Measurements from ENCODE around the gene RSPO1.
"Not testable (repeated sequence)": the region's sequence is repeated elsewhere in the genome, so short reads cannot be mapped to it uniquely, and the experiment has no call there.

RSPO1 gene

DNA sequence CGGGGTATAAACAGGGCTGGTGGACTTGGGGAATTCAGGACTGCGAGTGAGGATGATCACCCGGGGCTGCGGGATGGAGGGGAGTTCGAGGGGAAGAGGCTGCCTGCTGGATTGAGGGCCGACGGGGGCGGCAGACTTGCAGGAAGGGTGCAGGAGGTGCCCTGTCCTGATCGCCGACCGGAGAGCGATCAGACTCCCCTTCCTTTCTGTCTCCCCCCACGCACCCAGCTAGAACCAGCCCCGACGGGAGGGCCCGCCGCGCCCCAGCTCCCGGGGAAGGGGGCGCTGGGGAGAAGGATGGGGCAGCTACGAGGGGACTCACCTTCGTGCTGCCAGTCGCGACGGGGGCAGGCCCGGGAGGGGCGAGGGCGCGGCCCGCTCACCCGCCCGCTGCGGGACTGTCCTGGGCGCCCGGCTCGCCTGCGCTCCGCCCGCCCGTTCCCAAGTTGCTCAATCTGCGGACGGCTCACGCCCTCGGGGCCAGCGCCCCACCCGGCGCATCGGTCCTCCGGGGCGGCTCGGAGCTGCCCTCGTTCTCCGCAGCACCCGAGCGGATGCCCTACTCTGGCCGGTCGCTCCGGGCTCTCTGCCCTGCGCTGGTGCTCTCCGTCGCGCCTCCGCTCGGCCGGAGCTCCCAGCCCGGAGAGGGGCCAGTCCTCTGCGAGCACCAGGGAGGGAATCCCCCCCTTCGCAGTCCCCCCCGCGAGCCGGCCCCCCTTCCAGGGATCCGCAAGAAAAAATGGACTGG, at the start of gene RSPO1:
Gene RSPO1, minus strand, starts transcription at position 649 of the 748 bp plus-strand sequence. CDS start 5,231 bp downstream, outside the sequence.
- DNase-seq (ENCODE audit: low read depth in 2 of 2): no peak

DNA sequence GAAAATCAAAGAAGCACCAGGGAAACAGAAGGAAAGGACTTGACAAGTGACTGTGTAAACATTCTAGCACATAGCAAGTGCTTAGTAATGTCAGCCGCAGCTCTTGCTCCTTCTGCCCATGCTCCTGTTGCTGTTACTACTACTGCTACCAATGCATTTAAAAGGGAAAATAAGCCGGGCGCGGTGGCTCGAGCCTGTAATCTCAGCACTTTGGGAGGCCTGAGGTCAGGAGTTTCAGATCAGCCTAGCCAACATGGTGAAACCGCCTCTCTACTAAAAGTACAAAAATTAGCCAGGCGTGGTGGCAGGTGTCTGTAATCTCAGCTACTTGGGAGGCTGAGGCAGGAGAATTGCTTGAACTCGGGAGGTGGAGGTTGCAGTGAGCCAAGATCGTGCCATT, 49.5 kb upstream of the RSPO1 start:
- not testable (repeated sequence) for DNase-seq (ENCODE audit: low read depth in 2 of 2)

DNA sequence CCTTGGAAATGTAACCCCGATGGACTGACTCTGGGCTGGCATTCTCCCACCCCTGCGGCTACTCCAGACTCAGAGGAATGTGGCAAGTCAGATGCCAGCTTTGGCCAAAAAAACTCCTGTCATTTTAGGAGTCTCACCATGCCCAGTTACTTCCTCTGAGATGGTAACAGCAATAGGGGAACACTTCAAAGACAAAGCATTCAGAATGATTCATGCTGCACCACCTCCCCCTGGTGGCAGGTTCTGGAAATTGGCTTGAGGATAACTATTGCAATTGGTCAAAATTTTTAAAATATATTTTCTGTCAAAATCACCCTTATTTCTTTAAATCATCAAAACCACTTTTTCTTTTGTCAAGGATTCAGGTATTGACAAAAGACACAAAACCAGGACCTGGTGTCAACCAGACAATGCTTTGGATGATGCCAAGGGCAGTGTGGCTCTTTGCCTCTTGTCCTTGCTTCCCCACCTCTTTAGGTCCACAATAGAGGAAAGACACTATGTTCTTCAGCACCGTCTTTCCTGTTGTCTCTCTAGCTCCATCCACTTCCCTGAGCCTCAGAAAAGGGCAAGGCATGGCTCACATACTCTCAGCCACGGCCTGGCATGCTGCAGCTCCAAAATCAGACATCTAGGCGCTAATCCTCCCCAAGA, 47.8 kb upstream of the RSPO1 start:
- peak; percentile 48 to 70 for DNase-seq (ENCODE audit: low read depth in 2 of 2)

GRCh38 chr1:37680933-37681332, 46.2 kb upstream of the RSPO1 start:
- DNase-seq (ENCODE audit: low read depth in 2 of 2): no peak

DNA sequence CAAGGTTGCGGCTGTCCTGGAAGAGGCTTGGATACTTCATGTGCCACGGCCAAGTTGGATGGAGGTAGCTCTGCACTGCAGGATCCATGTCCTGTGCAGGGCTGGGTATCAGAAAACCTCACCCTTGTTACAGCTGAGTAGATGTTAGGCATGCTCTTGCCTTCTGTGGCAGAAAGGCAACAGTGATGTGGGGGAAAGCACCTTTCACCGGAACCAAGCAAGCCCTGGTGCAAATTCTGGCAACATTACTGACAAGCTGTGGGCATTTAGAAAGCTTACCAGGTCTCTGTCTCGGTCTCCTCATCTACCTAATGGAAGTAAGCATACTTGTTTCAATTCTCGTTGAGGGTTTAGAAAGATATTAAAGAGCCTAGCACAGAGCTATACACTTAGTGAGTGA, 43.1 kb upstream of the RSPO1 start:
- no peak for DNase-seq (ENCODE audit: low read depth in 2 of 2)

GRCh38 chr1:37677143-37677439, 42.4 kb upstream of the RSPO1 start:
- DNase-seq (ENCODE audit: low read depth in 2 of 2): no peak

DNA sequence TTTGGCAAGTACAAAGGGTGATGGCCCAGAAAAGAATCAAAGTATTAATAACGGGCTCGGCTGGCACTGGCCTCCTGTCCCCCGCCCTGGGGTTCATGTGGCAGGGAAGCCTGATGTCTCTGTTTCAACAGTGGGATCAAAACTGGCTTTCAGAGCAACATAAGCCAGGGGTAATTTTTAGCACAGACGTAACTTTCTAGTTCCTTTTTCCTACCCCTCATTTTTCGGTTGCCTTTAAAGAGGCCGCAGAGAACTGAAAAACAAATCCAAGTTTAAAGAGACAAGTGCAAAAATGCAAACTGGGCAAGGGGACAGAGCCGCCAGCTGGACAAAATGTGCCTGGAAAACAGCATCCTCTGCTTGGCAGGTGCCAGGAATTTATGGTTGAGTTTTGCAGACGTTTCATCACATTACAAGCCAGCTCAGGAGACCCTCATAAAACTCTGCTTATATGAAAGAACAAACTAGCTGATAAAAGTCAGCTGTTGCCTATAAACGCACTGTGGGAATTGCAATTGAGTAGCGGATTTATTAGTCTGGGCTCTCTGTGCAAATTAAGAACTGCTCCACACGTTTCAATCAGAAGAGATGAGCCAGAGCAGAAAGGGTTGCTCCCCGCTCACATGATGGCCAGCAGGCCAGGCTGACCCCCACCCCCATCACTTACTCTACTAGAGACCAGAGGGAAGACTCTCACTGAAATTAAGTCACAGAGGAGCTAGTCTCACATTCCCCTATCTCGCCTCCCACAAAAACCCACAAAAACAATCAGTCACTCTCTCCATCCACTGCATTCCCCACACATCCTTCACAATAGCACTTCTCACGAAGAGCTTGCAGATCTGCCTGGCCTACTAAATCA, 41.8 kb upstream of the RSPO1 start:
- no peak for DNase-seq (ENCODE audit: low read depth in 2 of 2)

DNA sequence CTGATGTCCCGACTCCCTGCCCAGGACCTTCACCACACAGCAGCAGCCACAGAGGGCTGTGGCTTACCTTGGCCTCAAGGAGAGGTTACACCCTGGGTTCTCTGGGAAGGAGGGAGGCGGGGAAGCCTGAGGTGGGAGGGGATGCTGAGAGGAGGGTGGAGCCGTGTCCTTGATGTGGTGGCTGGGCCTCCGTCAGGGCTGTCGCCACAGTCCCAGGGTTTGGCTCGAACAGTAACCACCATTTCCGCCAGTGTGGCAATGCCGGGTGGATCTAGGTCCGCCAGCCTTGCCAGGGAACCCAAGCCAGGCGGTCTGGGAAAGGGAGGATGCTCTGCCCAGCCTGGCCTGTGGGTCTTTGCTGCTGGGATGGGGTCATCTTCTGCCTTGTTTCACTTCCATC, 39.2 kb upstream of the RSPO1 start:
- peak; percentile 31 to 47 for DNase-seq (ENCODE audit: low read depth in 2 of 2)

- DNase-seq (ENCODE audit: low read depth in 2 of 2): no peak
These were observed 37.6 kb upstream of the RSPO1 start for GRCh38 chr1:37672136-37672870.

DNA sequence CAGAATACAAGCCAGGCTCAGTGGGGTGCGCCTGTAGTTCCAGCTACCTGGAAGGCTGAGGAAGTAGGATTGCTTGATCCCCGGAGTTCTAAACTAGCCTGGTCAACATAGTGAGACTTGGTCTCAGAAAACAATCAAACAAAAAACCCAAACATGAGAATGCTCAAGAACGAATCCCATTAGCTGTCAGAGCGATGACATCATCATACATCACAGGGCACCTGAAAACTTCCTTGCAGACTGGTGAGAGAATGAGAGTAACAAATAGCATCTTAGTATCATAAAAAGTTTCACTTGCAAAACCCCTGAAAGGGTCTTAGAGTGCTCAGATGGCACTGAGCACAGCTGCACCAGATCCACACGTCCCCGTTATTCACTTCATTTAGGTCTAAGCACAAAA, 36.6 kb upstream of the RSPO1 start:
- no peak for DNase-seq (ENCODE audit: low read depth in 2 of 2)

- no peak for DNase-seq (ENCODE audit: low read depth in 2 of 2)
These were observed 35.4 kb upstream of the RSPO1 start for GRCh38 chr1:37670133-37670532.

GRCh38 chr1:37667023-37667671, 32.5 kb upstream of the RSPO1 start:
- no peak for DNase-seq (ENCODE audit: low read depth in 2 of 2)

- DNase-seq (ENCODE audit: low read depth in 2 of 2): no peak
These were observed 31.7 kb upstream of the RSPO1 start for GRCh38 chr1:37666241-37666867.

- no peak for DNase-seq (ENCODE audit: low read depth in 2 of 2)
These were observed 28.8 kb upstream of the RSPO1 start for GRCh38 chr1:37663426-37664000.

DNA sequence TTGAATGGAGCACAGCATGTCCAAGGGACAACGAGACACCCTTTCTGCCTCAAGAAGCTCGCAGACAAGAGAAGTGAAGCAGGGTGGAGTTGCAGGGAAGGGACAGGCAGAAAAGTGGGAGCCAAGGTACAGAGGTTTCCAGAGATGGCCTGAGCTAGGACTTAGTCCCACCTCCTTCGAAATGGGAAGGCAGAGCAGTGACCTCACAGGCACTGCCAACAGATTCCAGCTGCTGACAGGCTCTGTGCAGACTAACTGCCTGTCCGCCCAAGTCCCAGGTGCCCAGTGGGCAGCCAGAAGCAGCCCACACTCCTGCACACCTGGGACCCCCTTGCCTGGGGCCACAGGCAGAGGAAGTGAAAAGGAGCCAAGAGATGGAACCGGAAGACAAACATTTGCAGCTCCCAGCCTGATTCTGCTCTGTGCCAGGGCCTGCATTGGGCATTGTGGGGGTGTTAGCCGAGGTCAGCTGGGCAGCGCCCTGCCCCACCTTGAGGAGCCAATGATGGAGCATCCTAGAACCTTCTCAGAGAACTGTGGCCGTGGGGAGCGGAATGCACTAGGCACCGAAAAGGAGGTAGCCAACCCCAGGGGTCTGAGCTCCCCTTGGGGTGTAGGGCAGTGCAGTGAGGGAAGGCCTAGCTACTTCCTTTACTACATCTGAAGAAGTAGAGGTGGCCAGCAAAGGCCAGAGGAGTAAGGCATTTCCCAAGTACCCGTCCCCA, 27.5 kb upstream of the RSPO1 start:
- DNase-seq (ENCODE audit: low read depth in 2 of 2): no peak

- no peak for DNase-seq (ENCODE audit: low read depth in 2 of 2)
These were observed 26.7 kb upstream of the RSPO1 start for GRCh38 chr1:37661401-37661800.

DNA sequence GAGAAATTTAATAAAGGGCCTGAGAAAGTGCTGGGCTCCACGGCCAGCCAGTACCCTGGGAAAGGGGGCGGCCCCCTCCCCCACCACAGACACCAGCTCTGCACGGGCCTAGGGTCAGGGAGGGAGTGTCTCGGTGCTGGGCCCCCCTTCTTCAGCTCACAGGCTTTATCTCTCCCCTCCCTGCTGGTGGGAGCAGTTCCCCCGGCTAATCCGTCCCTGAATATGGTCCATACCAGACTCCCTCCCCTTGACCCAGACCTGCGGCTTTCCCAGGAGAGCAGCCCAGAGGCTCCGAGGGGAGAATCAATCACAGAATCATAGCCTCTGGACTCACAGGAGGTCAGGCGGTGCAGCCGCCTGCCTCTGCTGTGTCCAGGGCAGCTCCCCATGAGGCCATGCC, 26.0 kb upstream of the RSPO1 start:
- DNase-seq (ENCODE audit: low read depth in 2 of 2): no peak

GRCh38 chr1:37658486-37658885, 23.8 kb upstream of the RSPO1 start:
- no peak for DNase-seq (ENCODE audit: low read depth in 2 of 2)

DNA sequence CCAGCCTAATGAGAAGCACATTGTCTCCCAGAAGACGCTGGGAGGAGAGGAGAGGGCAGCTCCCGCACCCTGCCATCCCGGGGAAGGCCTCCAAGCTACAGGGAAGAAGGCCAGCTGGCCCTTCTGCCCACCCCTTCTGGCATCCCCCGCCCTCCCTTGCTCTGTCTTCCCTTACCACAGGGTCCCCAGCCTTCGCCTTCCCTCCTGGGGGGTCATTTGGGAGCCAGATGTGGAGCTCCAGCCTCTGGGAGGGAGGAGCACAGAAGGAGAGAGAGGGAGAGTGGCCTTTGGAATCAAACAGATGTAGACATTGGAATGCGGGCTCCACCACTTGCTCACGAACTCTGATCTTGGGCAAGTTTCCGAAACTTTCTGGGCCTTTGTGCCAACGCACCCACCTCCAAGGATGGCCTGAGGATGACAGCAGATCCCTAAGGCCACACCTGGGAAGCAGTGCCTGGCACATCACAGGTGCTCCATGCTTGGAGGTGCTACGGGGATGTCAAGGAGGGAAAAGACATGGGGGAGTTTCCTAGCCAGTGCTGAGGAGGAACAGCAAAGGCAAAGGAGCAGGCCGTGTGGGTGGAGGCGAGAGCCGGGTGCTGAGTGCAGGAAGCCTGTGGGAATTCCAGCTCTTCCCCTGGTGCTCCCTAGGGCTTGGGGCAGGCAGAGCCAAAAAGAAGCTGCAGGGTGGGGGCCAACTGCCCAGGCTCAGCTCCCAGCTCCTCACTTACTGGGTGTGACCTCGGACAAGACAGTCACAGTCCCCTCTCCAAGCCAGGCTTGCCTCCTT, 23.1 kb upstream of the RSPO1 start:
- no peak for DNase-seq (ENCODE audit: low read depth in 2 of 2)

Measured in stimulated activated CD4-positive, alpha-beta T cell treated with anti-CD3 and anti-CD28 coated beads, Interleukin-15, amount 100 ng/mL, for 48 hours (primary cell).